H1 (cell line): Measurements from ENCODE around the gene WBP1. TPM values are rescaled to one million over a fixed set of nuclear protein-coding genes. Genes with fewer than 3 reads are reported as not detected.

Experiments used
- CTCF ChIA-PET: fragments of 300-600 bp; sonication (Branson Sonifier 250); formaldehyde crosslinking; loops from one replicate; lab custom pipeline; 2021; ENCODE audit not compliant: partially characterized antibody; lab: Charles Lee
- POLR2A ChIA-PET: fragments of 300-600 bp; sonication (Branson Sonifier 250); formaldehyde crosslinking; loops from one replicate; lab custom pipeline; 2021; ENCODE audit warnings: inconsistent platforms; ENCODE audit not compliant: partially characterized antibody; lab: Charles Lee
- DNase-seq, 2 experiments: peaks; one replicate each; pipeline versions ENCODE4 v3.0.0 to v3.0.0-alpha.2; 2010 to 2022; ENCODE audit warnings: low spot score in 2 of 2, low read depth in 1 of 2, mixed read lengths in 1 of 2
- FAIRE-seq: peaks from 2 replicates; lab custom pipeline; 2011; peaks lifted over from hg19 to GRCh38; lab: Jason Lieb, UNC
- H2AFZ ChIP-seq: 2 replicates; pipeline ENCODE4 v1.8.1; 2012; ENCODE audit warnings: low read length, inconsistent platforms
- H2AK5ac ChIP-seq: 2 replicates; pipeline ENCODE4 v1.6.1; 2013; ENCODE audit warnings: low read depth, low read length
- H2BK120ac ChIP-seq: replicated peaks from 2 replicates; pipeline ENCODE3; 2013; ENCODE audit warnings: low read depth, low read length, inconsistent platforms
- H2BK12ac ChIP-seq: 2 replicates; pipeline ENCODE4 v1.6.1; 2013; ENCODE audit warnings: low read depth, low read length
- H2BK15ac ChIP-seq: 2 replicates; pipeline ENCODE4 v1.6.1; 2013; ENCODE audit warnings: low read length
- H2BK20ac ChIP-seq: 2 replicates; pipeline ENCODE4 v1.6.1; 2013; ENCODE audit warnings: low read length
- H2BK5ac ChIP-seq: 2 replicates; pipeline ENCODE4 v1.6.1; 2013; ENCODE audit warnings: low read depth, low read length
- H3K14ac ChIP-seq: 2 replicates; pipeline ENCODE4 v1.6.1; 2013; ENCODE audit warnings: inconsistent platforms; ENCODE audit not compliant: insufficient read length
- H3K18ac ChIP-seq: 2 replicates; pipeline ENCODE4 v1.6.1; 2013; ENCODE audit warnings: low read length; ENCODE audit errors: extremely low read depth
- H3K23ac ChIP-seq: 2 replicates; pipeline ENCODE4 v1.6.1; 2013; ENCODE audit warnings: inconsistent platforms; ENCODE audit not compliant: insufficient read length
- H3K23me2 ChIP-seq: 2 replicates; pipeline ENCODE4 v1.6.1; 2013; ENCODE audit warnings: low read depth, low read length
- H3K27ac ChIP-seq: 2 replicates; pipeline ENCODE4 v1.6.1; 2011; ENCODE audit warnings: low read depth, low read length, inconsistent platforms
- H3K27me3 ChIP-seq, 4 experiments: replicated peaks in 1 of 4; 1 replicate in 1 of 4; 2 replicates in 3 of 4; pipeline versions ENCODE4 v1.6.1 to v1.8.1; 2011 to 2013; ENCODE audit warnings: low read length in 3 of 4, mild to moderate bottlenecking in 3 of 4, inconsistent platforms in 2 of 4, mixed read lengths in 2 of 4, moderate library complexity in 1 of 4; ENCODE audit not compliant: control insufficient read depth in 3 of 4, insufficient read depth in 3 of 4; ENCODE audit errors: extremely low read depth in 1 of 4
- H3K36me3 ChIP-seq, 4 experiments: 2 replicates each; pipeline versions ENCODE4 v1.6.1 to v1.8.1; 2011 to 2013; ENCODE audit warnings: mild to moderate bottlenecking in 4 of 4, low read length in 3 of 4, moderate library complexity in 2 of 4, control low read depth in 1 of 4, inconsistent platforms in 1 of 4; ENCODE audit not compliant: insufficient read depth in 4 of 4, control insufficient read depth in 2 of 4
- H3K4ac ChIP-seq: replicated peaks from 2 replicates; pipeline ENCODE3; 2013; ENCODE audit warnings: low read length, low read depth, mixed read lengths, inconsistent platforms; ENCODE audit not compliant: insufficient read length
- H3K4me1 ChIP-seq, 4 experiments: replicated peaks in 1 of 4; 1 replicate in 1 of 4; 2 replicates in 3 of 4; pipeline versions ENCODE4 v1.6.1 to v1.8.1; 2011 to 2013; ENCODE audit warnings: low read length in 3 of 4, inconsistent platforms in 2 of 4, mixed read lengths in 1 of 4; ENCODE audit not compliant: insufficient read depth in 4 of 4, control insufficient read depth in 3 of 4
- H3K4me2 ChIP-seq, 2 experiments: 2 replicates each; pipeline versions ENCODE4 v1.6.1 to v1.8.1; 2011 to 2013; ENCODE audit warnings: low read depth in 2 of 2, low read length in 2 of 2, control low read depth in 1 of 2, inconsistent platforms in 1 of 2, mild to moderate bottlenecking in 1 of 2; ENCODE audit not compliant: insufficient read depth in 1 of 2
- H3K4me3 ChIP-seq, 4 experiments: fragments of 200-600, 300-600 bp in 1 of 4; sonication (generic), shearing (Covaris generic), sonication (Bioruptor Twin) in 1 of 4; 2 replicates each; pipeline versions ENCODE4 v1.5.1 to v1.8.1; 2011 to 2016; ENCODE audit warnings: low read length in 4 of 4, low read depth in 3 of 4, control low read depth in 2 of 4, inconsistent platforms in 2 of 4, mild to moderate bottlenecking in 2 of 4, mixed read lengths in 1 of 4, moderate library complexity in 1 of 4; ENCODE audit not compliant: insufficient read depth in 2 of 4; ENCODE audit errors: extremely low read depth in 1 of 4
- H3K56ac ChIP-seq: replicated peaks from 2 replicates; pipeline ENCODE3; 2013; ENCODE audit warnings: low read depth, mild to moderate bottlenecking, mixed read lengths, low read length, inconsistent platforms; ENCODE audit not compliant: insufficient read length
- H3K79me1 ChIP-seq: 2 replicates; pipeline ENCODE4 v1.6.1; 2013; ENCODE audit warnings: low read depth, low read length, control low read depth
- H3K79me2 ChIP-seq, 2 experiments: 2 replicates each; pipeline versions ENCODE4 v1.6.1 to v1.8.1; 2012 to 2013; ENCODE audit warnings: low read length in 2 of 2, mild to moderate bottlenecking in 2 of 2, inconsistent platforms in 1 of 2; ENCODE audit not compliant: insufficient read depth in 2 of 2, control insufficient read depth in 1 of 2
- H3K9ac ChIP-seq, 4 experiments: replicated peaks in 1 of 4; 1 replicate in 1 of 4; 2 replicates in 3 of 4; pipeline versions ENCODE4 v1.6.1 to v1.8.1; 2011 to 2013; ENCODE audit warnings: low read depth in 3 of 4, low read length in 3 of 4, control low read depth in 2 of 4, mild to moderate bottlenecking in 2 of 4, moderate library complexity in 2 of 4, inconsistent platforms in 1 of 4; ENCODE audit errors: extremely low read depth in 1 of 4
- H3K9me3 ChIP-seq, 2 experiments: 2 replicates each; pipeline versions ENCODE4 v1.6.1 to v1.8.1; 2012 to 2013; ENCODE audit warnings: mild to moderate bottlenecking in 2 of 2, moderate library complexity in 2 of 2, control low read depth in 1 of 2, inconsistent platforms in 1 of 2, low read depth in 1 of 2, low read length in 1 of 2, mixed read lengths in 1 of 2; ENCODE audit not compliant: insufficient read depth in 2 of 2
- H4K20me1 ChIP-seq, 2 experiments: replicated peaks in 1 of 2; 2 replicates each; pipeline versions ENCODE3 to v1.8.1; 2011 to 2013; ENCODE audit warnings: inconsistent platforms in 2 of 2, low read length in 2 of 2, mild to moderate bottlenecking in 1 of 2; ENCODE audit not compliant: insufficient read depth in 2 of 2, control insufficient read depth in 1 of 2
- H4K5ac ChIP-seq: 2 replicates; pipeline ENCODE4 v1.6.1; 2013; ENCODE audit warnings: low read length, low read depth, mixed read lengths, inconsistent platforms; ENCODE audit not compliant: insufficient read length
- H4K8ac ChIP-seq: 2 replicates; pipeline ENCODE4 v1.8.0; 2013; ENCODE audit warnings: mild to moderate bottlenecking, moderate library complexity, low read length, inconsistent platforms; ENCODE audit not compliant: insufficient read depth; ENCODE audit errors: extremely low read depth
- H4K91ac ChIP-seq: replicated peaks from 2 replicates; pipeline ENCODE3; 2013; ENCODE audit warnings: low read length, mixed read lengths, inconsistent platforms; ENCODE audit not compliant: insufficient read length
- GTF2F1 ChIP-seq: IDR thresholded peaks from 2 replicates; pipeline ENCODE4 v1.6.1; 2012; ENCODE audit warnings: low read depth, low read length, improper control_type of control experiment, borderline replicate concordance
- POU5F1 ChIP-seq: IDR thresholded peaks from 2 replicates; pipeline ENCODE4 v1.6.1; 2011; ENCODE audit warnings: low read depth, mild to moderate bottlenecking, low read length, moderate library complexity
- TEAD4 ChIP-seq: IDR thresholded peaks from 2 replicates; pipeline ENCODE4 v1.6.1; 2012; ENCODE audit warnings: low read depth, low read length, inconsistent platforms, mixed read lengths
- WGBS, 2 experiments: shearing (Covaris generic) in 1 of 2; methylation state at CpG; one replicate each; pipeline versions ENCODE4 v1.1.6 to v1.1.7; 2013 to 2015; ENCODE audit warnings: low lambda C conversion rate in 2 of 2, mixed read lengths in 2 of 2, inconsistent platforms in 1 of 2, low coverage in 1 of 2, missing lambda C conversion rate in 1 of 2; ENCODE audit not compliant: insufficient replicate concordance in 2 of 2, insufficient coverage in 1 of 2, insufficient read length in 1 of 2; ENCODE audit errors: extremely low coverage in 1 of 2, missing lambda C conversion rate in 1 of 2; 5-methylcytosine and 5-hydroxymethylcytosine counted together
- polyA plus RNA-seq, 7 experiments: library from polyadenylated mRNA; depleted of rRNA in 3 of 7; stranded (reverse) in 5 of 7; unstranded in 2 of 7; fragments of >200 nt in 5 of 7; fragments of 200-250 nt in 2 of 7; gene quantifications; 1 replicate in 5 of 7; 2 replicates in 1 of 7; 4 replicates in 1 of 7; pipeline versions ENCODE4 v1.2.1 to v1.2.3, GENCODE V29; 2011 to 2013; ENCODE audit warnings: missing spikeins in 2 of 7, mixed read lengths in 2 of 7
- total RNA-seq: library from RNA; stranded (reverse); fragmentation: NEBNext Ultra II Directional; extraction: Animal tissue kit (Norgen Biotek cat#: 25700); gene quantifications from 2 replicates; pipeline ENCODE4 v1.2.1, GENCODE V29; 2021
- TF ChIP-seq, protein P1 (sequence below), 3 experiments: IDR thresholded peaks; 1 replicate in 2 of 3; 2 replicates in 1 of 3; pipeline versions ENCODE4 v1.5.1 to v1.6.1; 2011; ENCODE audit warnings: low read length in 3 of 3, mild to moderate bottlenecking in 3 of 3, inconsistent platforms in 2 of 3, low read depth in 1 of 3, moderate library complexity in 1 of 3; ENCODE audit not compliant: insufficient read depth in 1 of 3; ENCODE audit errors: control extremely low read depth in 1 of 3

Gene WBP1
- total and polyA plus RNA-seq, 2 of the 8 experiments (the other 6 are each of a cell fraction or from before 2014, with no cell fraction given), result 57.2 to 190 TPM

DNA sequence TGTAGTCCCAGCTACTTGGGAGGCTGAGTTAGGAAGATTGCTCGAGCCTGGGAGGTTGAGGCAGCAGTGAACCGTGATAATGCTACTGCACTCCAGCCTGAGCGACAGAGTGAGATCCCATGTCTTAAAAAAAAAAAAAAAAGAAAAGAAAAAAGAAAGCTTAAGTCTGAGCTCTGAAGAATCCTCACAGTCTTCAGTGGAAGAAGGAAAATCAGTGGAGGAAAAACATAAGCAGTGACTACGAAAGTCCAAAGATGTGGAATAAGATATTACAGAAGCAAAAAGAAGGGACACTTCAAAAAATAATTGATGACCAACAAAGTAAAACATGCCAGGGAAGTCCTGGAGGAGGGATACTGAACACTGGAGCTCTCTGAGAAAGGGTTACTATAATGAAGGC, 52.0 kb downstream of the WBP1 start:
- no peak overlapping the region for H2AK5ac ChIP-seq
- peaks cover 2 to 6% of the 10 kb centered on the region in 2 experiments for H4K20me1 ChIP-seq
- H3K36me3 ChIP-seq, result peaks cover 0 to 15% (median 3%) of the 10 kb centered on the region in 4 experiments; a peak in 6 of 8 replicates
- H4K8ac ChIP-seq, result no peak overlapping the region
- H3K79me2 ChIP-seq, result peaks cover 0 to 3% of the 10 kb centered on the region in 2 experiments; a peak in 1 of 4 replicates
- H3K4me1 ChIP-seq, result peaks cover 2 to 24% (median 14%) of the 10 kb centered on the region in 4 experiments
- peaks cover 14% of the 10 kb centered on the region for H3K23me2 ChIP-seq
- H2BK20ac ChIP-seq, result no peak overlapping the region
- H3K27ac ChIP-seq, result no peak overlapping the region
- H3K4me2 ChIP-seq, result no peak overlapping the region
- H3K18ac ChIP-seq, result no peak overlapping the region
- CTCF ChIA-PET, result interaction anchor here (0.7 to 2.6 kb wide), 8 partner anchors 8 to 582 kb away, joined by 3 to 16 read pairs (median 6); partner anchors contain the start of genes CCDC142, LBX2 and TTC31
- no peak overlapping the region for H2BK5ac ChIP-seq
- H2BK120ac ChIP-seq, result no peak overlapping the region
- no peak for FAIRE-seq
- H3K56ac ChIP-seq, result no peak overlapping the region
- TF ChIP-seq GTF2F1, result no peak
- no peak for TF ChIP-seq TEAD4
- TF ChIP-seq POU5F1, result no peak
- TF ChIP-seq, protein P1, sequence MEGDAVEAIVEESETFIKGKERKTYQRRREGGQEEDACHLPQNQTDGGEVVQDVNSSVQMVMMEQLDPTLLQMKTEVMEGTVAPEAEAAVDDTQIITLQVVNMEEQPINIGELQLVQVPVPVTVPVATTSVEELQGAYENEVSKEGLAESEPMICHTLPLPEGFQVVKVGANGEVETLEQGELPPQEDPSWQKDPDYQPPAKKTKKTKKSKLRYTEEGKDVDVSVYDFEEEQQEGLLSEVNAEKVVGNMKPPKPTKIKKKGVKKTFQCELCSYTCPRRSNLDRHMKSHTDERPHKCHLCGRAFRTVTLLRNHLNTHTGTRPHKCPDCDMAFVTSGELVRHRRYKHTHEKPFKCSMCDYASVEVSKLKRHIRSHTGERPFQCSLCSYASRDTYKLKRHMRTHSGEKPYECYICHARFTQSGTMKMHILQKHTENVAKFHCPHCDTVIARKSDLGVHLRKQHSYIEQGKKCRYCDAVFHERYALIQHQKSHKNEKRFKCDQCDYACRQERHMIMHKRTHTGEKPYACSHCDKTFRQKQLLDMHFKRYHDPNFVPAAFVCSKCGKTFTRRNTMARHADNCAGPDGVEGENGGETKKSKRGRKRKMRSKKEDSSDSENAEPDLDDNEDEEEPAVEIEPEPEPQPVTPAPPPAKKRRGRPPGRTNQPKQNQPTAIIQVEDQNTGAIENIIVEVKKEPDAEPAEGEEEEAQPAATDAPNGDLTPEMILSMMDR (IDR thresholded peaks at IDR 0.05; ENCODE audit: control extremely low read depth in 1 of 3, insufficient read depth in 1 of 3, low read depth in 1 of 3, low read length in 3 of 3), result no peak
- 80% methylated on average over 4 of the region's 4 CpGs; no CpG with 5 or more reads in 1 of the 2 experiments for WGBS, 2 experiments
- H2AFZ ChIP-seq, result no peak overlapping the region
- no peak for DNase-seq
- H3K27me3 ChIP-seq, result peaks cover 54 to 80% (median 75%) of the 10 kb centered on the region in 4 experiments
- no peak overlapping the region for H3K14ac ChIP-seq
- H2BK12ac ChIP-seq, result no peak overlapping the region
- H3K9me3 ChIP-seq, result no peaks in the 10 kb centered on the region; a peak in 1 of 4 replicates
- no peak overlapping the region for H4K5ac ChIP-seq
- H2BK15ac ChIP-seq, result no peak overlapping the region
- H3K4me3 ChIP-seq, result no peak overlapping the region
- H3K79me1 ChIP-seq, result no peaks in the 10 kb centered on the region
- H3K9ac ChIP-seq, result no peak overlapping the region
- no peak overlapping the region for H3K4ac ChIP-seq
- no peak overlapping the region for H3K23ac ChIP-seq
- no peak overlapping the region for H4K91ac ChIP-seq
- POLR2A ChIA-PET, result interaction anchor here (0.8 to 3.5 kb wide), 5 partner anchors 10 to 69 kb away, joined by 3 to 26 read pairs (median 9); partner anchors contain the start of gene LBX2
